ENCODE data around the gene PLXNB2.
"Not testable (repeated sequence)": the region's sequence is repeated elsewhere in the genome, so short reads cannot be mapped to it uniquely, and the experiment has no call there.

Gene PLXNB2

GRCh38 chr22:50306753-50307749 lies at the start of gene PLXNB2:
Gene PLXNB2, minus strand, starts transcription at chr22:50307646. Its CDS starts 17,062 bp downstream, at chr22:50290584.
- DNase-seq = peak in 1 of 2 donors; percentile 30

GRCh38 chr22:50357222-50357621 lies 49.8 kb upstream of the PLXNB2 start:
- no peak for DNase-seq

GRCh38 chr22:50356186-50356585 lies 48.7 kb upstream of the PLXNB2 start:
- DNase-seq = no peak

GRCh38 chr22:50348058-50348457 lies 40.6 kb upstream of the PLXNB2 start:
- DNase-seq = no peak

GRCh38 chr22:50347157-50347556 lies 39.7 kb upstream of the PLXNB2 start:
- DNase-seq = no peak

GRCh38 chr22:50346470-50346869 lies 39.0 kb upstream of the PLXNB2 start:
- no peak for DNase-seq

- no peak for DNase-seq
These were observed 36.1 kb upstream of the PLXNB2 start for GRCh38 chr22:50343541-50343935.

- DNase-seq = peak in 1 of 2 donors; percentile 70
These were observed 35.5 kb upstream of the PLXNB2 start, which contains the start of gene PPP6R2 for GRCh38 chr22:50342651-50343540. Gene PPP6R2, plus strand, starts transcription at chr22:50343327. Its CDS starts 50,582 bp downstream, at chr22:50393909.

GRCh38 chr22:50341977-50342650 lies 34.7 kb upstream of the PLXNB2 start:
- DNase-seq = peak; percentile 64 to 76

GRCh38 chr22:50339945-50340879 lies 32.8 kb upstream of the PLXNB2 start:
- no peak for DNase-seq

- DNase-seq = no peak
These were observed 31.5 kb upstream of the PLXNB2 start for GRCh38 chr22:50338860-50339462.

GRCh38 chr22:50338042-50338573 lies 30.7 kb upstream of the PLXNB2 start:
- DNase-seq = no peak

GRCh38 chr22:50337262-50338041 lies 30.0 kb upstream of the PLXNB2 start:
- no peak for DNase-seq

GRCh38 chr22:50334433-50334832 lies 27.0 kb upstream of the PLXNB2 start:
- not testable (repeated sequence) for DNase-seq

- peak in 1 of 2 donors; percentile 24 for DNase-seq
These were observed 21.8 kb upstream of the PLXNB2 start for GRCh38 chr22:50329236-50329635.

- DNase-seq = no peak
These were observed 20.2 kb upstream of the PLXNB2 start for GRCh38 chr22:50327711-50328019.

- DNase-seq = peak; percentile 34 to 59
These were observed 19.7 kb upstream of the PLXNB2 start, which contains the start of gene DENND6B for GRCh38 chr22:50326956-50327710. Gene DENND6B, minus strand, starts transcription at chr22:50327012. Its CDS starts 24 bp downstream, at chr22:50326988.

GRCh38 chr22:50326225-50326955 lies 18.9 kb upstream of the PLXNB2 start:
- no peak for DNase-seq
